ENCODE measurements around the gene WDR45B.
A peak's percentile ranks its signal among the peaks of the same experiment; 100 is the strongest.

The WDR45B gene

GRCh38 chr17:82648165-82648668 lies at the start of gene WDR45B:
WDR45B (minus strand) TSS chr17:82648444; CDS start chr17:82648340, 104 bp downstream.
- DNase-seq: peak; percentile 91 to 92

GRCh38 chr17:82697808-82698064 lies 49.5 kb upstream of the WDR45B start:
- no peak for DNase-seq

DNA sequence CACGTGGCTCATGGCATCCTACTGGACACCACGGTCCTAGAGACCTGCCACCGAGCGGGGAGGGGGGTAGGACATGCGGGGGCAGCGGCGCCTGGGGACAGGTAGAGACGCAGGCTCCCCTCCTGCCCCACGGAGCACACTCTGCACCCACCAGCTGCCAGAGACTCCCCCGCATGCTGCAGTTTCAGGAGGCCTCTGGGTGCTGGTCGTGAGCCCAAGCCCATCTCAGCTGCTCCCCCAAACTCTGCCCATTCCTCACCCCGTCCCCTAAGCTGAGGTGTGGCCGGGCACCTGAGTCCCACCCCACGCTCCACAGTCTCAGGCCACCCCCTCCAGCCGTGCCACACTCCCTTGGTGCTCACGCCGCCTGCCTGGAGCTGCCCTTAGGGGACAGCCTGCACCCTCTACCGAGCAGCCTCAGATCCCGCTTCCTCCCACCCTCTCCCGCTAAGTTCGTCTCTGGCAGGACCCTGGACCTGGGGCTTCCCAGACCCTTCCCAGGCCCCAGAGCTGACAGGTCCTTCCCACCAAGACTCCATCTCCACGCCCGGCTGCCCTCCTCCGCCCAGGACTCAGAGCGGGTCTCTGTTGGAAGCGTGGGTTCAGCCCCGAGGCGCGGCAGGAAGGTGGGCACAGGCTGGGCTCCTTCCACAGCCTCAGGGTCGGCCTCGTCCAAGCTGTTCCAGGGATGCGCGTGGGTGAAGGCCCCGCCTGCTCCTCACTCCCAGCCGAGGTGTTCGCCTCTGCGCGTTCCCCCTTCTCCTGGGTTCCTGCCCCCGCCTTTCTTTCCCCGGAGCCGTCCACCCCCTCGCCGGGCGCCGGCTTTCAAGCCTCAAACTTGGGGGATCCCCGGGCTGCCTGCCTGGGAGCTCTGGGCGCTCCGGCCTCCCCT lies 48.9 kb upstream of the WDR45B start:
- peak in 1 of 2 experiments; percentile 17 for DNase-seq

DNA sequence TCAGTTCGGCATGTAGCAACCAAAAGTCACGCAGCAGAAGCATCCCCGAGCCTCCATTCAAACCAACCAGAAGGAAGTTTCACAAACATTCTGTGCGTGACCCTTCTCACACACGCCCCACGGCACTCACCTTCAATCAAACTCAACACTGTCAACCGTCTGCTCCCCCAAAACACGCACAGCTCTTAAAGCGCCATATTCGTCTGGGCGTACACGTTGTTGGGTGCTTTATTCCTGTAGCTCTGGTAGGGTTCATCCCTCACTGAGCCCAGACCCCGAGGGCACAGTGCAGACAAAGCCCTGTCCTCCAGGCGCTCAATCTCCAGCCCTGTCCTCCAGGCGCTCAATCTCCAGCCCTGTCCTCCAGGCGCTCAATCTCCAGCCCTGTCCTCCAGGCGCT lies 48.0 kb upstream of the WDR45B start:
- no peak for DNase-seq

- no peak for DNase-seq
These were observed 46.4 kb upstream of the WDR45B start for GRCh38 chr17:82694647-82695046.

DNA sequence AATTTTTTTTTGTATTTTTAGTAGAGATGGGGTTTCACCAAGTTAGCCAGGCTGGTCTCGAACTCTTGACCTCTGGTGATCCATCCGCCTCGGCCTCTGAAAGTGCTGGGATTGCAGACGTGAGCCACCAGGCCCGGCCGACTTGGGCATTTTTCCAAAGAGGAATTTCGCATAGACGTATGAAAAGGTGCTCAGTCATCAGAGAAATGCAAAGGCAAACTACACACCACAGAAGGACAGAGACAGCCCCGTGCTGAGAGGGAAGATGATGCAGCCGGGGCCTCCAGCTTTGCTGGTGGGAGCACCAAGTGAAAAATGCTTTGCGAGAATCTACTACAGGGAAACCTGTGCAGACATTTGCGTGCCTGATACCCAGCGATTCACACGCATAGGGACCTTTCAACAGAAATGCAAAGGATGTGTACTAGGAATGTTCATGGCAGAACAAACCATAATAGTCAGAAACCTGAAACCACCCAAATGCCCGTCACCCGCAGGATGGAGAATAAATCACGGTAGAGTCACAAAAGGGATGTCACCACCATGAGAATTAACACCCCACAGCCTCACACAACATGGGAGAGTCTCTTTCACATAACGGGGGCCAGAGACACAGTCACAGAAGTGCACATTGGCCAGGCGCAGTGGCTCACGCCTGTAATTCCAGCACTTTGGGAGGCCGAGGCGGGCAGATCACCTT lies 45.1 kb upstream of the WDR45B start:
- DNase-seq: no peak

GRCh38 chr17:82692268-82692667 lies 44.0 kb upstream of the WDR45B start:
- no peak for DNase-seq

DNA sequence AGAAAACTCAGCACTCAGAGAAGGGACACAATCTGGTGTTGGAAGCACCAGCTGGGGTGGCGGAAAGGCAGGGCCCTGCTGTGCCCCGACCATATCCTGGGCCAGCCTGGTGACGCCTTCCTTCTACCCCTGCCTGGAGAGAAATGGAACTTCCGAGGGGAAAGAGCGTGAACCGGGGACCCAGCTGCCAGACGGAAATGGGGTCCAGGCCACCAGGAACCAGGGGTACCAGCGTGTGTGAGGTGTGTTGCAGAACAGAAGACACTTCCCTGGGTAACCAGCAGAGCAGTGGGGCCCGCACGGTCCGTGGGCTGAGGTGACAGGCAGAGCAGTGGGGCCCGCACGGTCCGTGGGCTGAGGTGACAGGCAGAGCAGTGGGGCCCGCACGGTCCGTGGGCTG lies 43.5 kb upstream of the WDR45B start:
- no peak for DNase-seq

GRCh38 chr17:82690786-82691489 lies 42.7 kb upstream of the WDR45B start:
- DNase-seq: no peak

- DNase-seq: no peak
These were observed 40.8 kb upstream of the WDR45B start for GRCh38 chr17:82689077-82689476.

GRCh38 chr17:82687871-82688270 lies 39.6 kb upstream of the WDR45B start:
- no peak for DNase-seq

DNA sequence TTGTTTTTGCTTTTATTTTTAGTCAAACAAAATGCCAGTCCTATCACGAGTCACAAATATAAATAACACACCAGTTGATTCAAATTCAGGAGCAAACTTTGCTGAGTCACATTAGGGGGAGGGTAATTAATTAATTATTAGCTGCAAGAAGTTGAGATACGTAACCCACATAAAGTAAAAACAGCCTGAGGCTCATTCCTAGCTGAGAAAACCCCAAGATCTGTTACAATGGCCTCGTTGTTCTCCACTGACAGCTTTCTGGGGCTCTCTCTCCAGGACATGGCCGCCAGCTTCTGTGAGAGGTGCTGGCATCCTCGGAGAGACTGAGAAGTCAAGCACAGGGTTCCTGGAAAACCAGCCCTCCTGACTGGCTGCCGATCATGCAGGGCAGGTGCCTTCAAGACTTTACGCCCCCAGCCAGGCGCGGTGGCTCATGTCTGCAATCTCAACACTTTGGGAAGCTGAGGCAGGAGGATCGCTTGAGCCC lies 39.2 kb upstream of the WDR45B start:
- DNase-seq: no peak

DNA sequence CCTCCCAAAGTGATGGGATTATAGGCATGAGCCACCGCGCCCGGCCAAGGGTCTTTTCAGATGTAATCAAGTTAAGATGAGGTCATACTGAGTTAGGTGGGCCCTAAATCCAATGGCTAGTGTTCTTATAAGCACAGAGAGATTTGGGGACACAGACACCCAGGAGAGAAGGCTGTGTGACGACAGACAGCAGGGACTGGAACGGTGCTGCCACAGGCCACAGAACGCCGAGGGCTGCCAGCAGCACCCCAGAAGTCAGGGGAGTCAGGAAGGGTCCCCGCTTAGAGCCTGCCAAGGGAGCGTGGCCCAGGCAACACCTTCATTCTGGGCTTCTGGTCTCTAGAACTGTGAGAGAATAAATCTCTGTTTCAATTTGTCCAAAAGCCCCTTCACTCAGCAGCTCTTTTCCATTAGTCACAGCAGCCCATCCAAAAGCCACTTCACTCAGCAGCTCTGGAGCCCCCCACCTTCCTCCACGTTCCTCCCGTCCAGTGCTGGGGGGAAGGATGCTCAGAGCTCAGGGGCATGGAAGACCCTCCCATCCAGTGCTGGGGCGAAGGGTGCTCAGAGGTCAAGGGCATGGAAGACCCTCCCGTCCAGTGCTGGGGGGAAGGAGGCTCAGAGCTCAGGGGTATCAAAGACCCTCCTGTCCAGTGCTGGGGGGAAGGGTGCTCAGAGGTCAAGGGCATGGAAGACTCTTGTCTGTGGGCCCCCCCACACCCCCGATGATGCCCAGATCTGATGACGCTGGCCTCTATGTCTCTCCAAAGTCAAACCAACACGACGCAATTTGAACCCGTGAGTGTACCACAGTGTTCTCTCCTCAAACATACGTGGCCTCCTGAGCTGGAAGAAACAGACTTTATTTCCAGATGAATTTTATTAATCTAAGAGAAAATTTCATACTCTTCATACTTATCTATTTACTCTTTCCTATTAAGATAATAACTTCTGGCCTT lies 38.4 kb upstream of the WDR45B start:
- no peak for DNase-seq

- no peak for DNase-seq
These were observed 37.0 kb upstream of the WDR45B start for GRCh38 chr17:82685291-82685690.

DNA sequence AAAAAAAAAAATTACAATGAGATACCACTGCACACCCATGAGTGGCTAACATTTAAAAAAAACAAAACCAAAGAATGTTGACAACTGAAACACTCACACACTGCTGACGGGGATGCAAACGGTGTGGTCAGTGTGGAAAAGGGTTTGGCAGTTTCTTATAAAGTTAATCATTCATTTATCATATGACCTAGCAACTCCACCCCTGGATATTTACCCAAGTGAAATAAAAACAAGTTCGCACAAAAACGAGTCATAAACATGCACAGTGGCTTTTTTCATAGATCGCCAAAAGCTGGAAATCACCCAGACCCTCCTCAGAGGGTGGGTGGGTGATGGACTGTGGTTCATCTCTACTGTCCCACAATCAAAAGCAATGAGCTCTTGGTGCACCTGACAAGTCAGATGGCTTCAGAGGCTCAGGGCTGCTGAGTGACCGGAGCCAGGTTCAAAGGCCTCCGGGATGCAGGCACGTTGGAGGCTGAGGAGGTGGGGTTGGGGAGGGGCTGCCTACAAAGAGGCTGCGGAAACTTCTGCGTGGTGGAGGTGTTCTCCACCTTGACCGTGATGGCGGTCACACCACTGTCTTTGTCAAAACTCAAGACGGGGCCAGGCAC lies 36.1 kb upstream of the WDR45B start:
- DNase-seq: no peak

GRCh38 chr17:82683534-82683933 lies 35.3 kb upstream of the WDR45B start:
- DNase-seq: no peak

DNA sequence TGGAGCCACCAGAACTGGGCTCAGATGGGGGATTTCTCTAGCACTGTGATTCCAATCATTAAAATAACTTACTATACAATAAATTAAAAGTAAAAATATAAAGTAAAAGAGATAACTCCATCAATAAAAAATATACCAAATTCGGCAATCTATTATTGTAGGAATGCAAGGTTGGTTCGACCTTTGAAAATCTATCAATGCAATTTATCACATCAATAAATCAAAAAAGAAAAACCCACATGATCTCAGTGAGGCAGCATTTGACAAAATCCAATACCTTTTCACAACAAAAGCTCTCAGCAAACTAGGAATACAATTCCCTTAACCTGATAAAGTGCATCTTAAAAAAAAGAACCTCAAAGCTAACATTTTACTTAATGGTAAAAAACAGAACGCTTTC lies 33.3 kb upstream of the WDR45B start:
- no peak for DNase-seq

- DNase-seq: no peak
These were observed 31.6 kb upstream of the WDR45B start for GRCh38 chr17:82679586-82680465.

DNA sequence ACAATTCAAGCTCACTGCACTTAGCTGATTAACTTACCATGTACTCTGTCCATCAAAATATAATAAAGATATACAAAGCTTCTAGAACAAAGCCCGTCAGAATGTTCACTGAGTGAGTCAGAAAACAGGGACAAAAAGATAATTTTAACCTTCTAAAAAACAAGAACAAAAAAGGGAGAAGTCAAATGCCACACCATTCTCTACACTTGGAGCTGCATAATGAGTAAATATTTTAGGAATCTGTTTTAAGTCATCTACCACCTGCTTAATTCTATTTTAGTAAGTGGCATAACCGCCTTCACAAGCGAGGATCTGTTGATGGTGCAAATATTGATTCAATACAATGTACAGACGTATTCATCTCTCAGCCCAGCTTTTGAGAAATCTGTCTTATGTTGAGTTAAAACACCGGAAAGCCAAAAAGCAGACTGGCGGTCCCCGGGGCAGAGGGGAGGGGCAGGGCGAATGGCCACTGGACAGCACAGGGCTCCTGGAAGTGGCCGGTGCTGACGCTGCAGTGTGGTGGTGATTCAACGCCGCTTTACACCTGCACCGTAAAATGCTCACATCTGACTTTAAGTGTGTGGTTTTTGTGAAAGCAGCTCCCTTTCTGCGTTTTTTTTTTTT lies 30.1 kb upstream of the WDR45B start:
- no peak for DNase-seq

DNA sequence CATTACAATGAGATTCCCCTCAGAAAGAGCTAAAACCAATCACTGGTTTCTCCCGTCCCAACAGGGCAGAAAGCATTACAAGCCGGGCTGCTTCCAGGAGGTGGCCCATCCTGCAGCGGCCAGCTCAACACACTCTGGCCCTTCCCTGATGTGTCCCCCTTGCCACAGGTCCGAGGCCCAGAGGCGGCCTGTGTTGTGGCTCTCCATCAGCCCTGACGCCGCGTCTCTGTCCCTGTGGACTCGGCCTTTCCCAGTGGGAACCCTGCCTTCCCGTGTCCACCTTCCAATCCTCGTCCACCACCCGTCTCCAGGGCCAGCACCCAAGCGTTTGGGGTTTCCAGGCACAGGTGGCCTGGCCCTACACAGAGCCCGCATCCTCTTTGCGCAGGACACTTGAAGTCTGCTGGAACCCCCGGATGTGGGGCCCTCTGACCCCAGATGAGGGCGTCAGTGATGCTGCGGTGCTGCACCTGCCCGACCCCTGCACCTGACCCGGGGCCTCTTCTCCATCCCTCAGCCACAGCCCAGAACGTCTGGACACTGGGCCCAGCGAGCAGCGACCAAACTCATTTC lies 29.2 kb upstream of the WDR45B start:
- no peak for DNase-seq
